A673 (cell line): Measurements from ENCODE around the gene RER1.

ENCODE experiments used
- EZH2 ChIP-seq: fragments of 200-600 bp; sonication (generic); IDR thresholded peaks from 2 replicates; pipeline ENCODE4 v1.6.1; 2017; ENCODE audit warnings: borderline replicate concordance, low read depth, mild to moderate bottlenecking, mixed read lengths, antibody characterized with exemption, low read length; ENCODE audit not compliant: poor library complexity, severe bottlenecking
- TF ChIP-seq, protein P1 (sequence below): fragments of 300-800, 200-600 bp; sonication (generic); conservative IDR thresholded peaks from 2 replicates; pipeline ENCODE4 v1.5.1; 2017; ENCODE audit warnings: low read depth, mild to moderate bottlenecking, antibody characterized with exemption, low read length, moderate library complexity, mixed read lengths

DNA sequence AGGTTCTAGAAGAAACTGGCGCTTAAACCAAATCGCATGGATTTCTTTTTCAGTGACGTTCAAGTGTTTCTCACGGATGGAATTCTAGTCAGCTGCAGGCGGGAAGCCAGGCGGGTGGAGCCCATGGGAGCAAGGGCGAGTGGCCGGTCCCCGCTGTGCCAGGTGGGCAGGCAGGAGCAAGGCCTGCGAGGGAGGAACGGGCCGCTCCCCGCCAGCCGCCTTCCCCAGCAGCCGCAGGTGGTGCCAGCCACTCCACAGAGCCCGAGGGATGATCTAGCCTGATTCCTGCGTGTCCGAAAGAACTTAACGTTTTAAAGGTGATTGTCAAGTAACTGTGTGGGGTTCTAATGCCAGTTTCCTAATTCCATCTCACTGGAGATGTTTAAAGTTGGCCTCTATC, 11.6 kb downstream of the RER1 start:
- TF ChIP-seq, protein P1, sequence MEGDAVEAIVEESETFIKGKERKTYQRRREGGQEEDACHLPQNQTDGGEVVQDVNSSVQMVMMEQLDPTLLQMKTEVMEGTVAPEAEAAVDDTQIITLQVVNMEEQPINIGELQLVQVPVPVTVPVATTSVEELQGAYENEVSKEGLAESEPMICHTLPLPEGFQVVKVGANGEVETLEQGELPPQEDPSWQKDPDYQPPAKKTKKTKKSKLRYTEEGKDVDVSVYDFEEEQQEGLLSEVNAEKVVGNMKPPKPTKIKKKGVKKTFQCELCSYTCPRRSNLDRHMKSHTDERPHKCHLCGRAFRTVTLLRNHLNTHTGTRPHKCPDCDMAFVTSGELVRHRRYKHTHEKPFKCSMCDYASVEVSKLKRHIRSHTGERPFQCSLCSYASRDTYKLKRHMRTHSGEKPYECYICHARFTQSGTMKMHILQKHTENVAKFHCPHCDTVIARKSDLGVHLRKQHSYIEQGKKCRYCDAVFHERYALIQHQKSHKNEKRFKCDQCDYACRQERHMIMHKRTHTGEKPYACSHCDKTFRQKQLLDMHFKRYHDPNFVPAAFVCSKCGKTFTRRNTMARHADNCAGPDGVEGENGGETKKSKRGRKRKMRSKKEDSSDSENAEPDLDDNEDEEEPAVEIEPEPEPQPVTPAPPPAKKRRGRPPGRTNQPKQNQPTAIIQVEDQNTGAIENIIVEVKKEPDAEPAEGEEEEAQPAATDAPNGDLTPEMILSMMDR, result no peak
- TF ChIP-seq EZH2, result no peak
